ENCODE data around the gene CRISPLD2. TPM values are rescaled to one million over a fixed set of nuclear protein-coding genes. Genes with fewer than 3 reads are reported as not detected.

The CRISPLD2 gene
- total RNA-seq, 4 donors from 2014 or later = 174 to 411 (median 219) TPM

DNA sequence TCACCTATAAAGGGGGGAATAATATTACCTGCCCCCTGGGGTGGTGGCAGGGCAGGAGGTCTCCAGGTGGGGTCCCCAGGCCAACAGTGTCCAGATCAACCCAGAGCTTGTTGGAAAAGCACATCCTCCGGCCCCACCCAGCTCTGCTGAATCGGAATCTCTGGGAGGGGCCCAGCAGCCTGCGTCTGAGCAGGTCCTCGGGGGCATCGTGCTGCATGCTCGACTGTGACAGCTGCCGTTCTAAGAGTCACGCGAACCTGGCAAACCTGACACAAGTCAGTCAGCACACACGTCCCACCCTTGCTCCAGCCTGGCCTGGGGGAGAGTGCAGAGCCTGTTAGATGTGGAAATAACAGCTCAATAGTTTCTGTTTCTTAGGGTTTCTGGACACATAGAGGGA lies 72.3 kb downstream of the CRISPLD2 start:
- no CpG with 5 or more reads among the region's 10 CpGs for WGBS, 2 donors (ENCODE audit: low coverage in 1 of 2)

DNA sequence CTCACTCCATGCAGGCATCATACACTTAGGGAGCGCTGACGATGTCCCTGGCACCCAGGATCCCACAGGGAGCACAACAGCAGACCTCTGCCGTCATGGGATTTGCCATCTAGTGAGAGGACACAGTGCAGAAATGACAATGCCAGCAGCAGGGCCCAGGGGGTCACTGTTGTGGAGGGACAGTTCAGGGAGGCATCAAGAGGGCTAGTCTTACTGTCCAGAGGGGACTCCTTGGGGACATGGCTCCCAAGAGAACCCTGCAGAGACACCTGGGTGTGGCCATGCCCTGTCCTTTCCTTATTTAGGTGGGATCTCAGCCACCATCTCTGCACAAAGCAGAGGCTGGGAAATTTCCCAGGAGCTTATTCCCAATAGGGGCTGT lies 73.7 kb downstream of the CRISPLD2 start:
- H3K9me3 ChIP-seq = no peaks in the 10 kb centered on the region
- H3K27me3 ChIP-seq = no peaks in the 10 kb centered on the region
- no peak overlapping the region for H3K27ac ChIP-seq
- peaks cover 0 to 16% (median 0%) of the 10 kb centered on the region in 3 donors for H3K4me1 ChIP-seq
- no peak overlapping the region for H3K4me3 ChIP-seq
- no peak for TF ChIP-seq POLR2AphosphoS5 (IDR thresholded peaks at IDR 0.05)
- TF ChIP-seq, protein P1, sequence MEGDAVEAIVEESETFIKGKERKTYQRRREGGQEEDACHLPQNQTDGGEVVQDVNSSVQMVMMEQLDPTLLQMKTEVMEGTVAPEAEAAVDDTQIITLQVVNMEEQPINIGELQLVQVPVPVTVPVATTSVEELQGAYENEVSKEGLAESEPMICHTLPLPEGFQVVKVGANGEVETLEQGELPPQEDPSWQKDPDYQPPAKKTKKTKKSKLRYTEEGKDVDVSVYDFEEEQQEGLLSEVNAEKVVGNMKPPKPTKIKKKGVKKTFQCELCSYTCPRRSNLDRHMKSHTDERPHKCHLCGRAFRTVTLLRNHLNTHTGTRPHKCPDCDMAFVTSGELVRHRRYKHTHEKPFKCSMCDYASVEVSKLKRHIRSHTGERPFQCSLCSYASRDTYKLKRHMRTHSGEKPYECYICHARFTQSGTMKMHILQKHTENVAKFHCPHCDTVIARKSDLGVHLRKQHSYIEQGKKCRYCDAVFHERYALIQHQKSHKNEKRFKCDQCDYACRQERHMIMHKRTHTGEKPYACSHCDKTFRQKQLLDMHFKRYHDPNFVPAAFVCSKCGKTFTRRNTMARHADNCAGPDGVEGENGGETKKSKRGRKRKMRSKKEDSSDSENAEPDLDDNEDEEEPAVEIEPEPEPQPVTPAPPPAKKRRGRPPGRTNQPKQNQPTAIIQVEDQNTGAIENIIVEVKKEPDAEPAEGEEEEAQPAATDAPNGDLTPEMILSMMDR (IDR thresholded peaks at IDR 0.05) = no peak
- TF ChIP-seq EP300 (IDR thresholded peaks at IDR 0.05) = no peak
- peaks cover 3 to 100% of the 10 kb centered on the region in 2 donors for H3K36me3 ChIP-seq
- WGBS, 2 donors (ENCODE audit: low coverage in 1 of 2) = 100% methylated on average over 3 of the region's 3 CpGs; no CpG with 5 or more reads in 1 of the 2 donors
- ATAC-seq = no peak

More for the DNA sequence above, 72.3 kb downstream of the CRISPLD2 start:
- TF ChIP-seq POLR2AphosphoS5 (IDR thresholded peaks at IDR 0.05) (no peak), POLR2A (IDR thresholded peaks at IDR 0.05) (no peak), EP300 (IDR thresholded peaks at IDR 0.05) (no peak)
- TF ChIP-seq, protein P1 (IDR thresholded peaks at IDR 0.05) = no peak
- Histone ChIP-seq H3K27ac (peak overlapping the region in 2 of 4 donors; percentile 43 to 62), H3K36me3 (peaks cover 3 to 100% of the 10 kb centered on the region in 2 donors), H3K4me1 (peaks cover 0 to 16% (median 0%) of the 10 kb centered on the region in 3 donors), H3K4me3 (no peak overlapping the region), H3K27me3 (no peaks in the 10 kb centered on the region), H3K9me3 (no peaks in the 10 kb centered on the region)
- ATAC-seq = no peak

DNA sequence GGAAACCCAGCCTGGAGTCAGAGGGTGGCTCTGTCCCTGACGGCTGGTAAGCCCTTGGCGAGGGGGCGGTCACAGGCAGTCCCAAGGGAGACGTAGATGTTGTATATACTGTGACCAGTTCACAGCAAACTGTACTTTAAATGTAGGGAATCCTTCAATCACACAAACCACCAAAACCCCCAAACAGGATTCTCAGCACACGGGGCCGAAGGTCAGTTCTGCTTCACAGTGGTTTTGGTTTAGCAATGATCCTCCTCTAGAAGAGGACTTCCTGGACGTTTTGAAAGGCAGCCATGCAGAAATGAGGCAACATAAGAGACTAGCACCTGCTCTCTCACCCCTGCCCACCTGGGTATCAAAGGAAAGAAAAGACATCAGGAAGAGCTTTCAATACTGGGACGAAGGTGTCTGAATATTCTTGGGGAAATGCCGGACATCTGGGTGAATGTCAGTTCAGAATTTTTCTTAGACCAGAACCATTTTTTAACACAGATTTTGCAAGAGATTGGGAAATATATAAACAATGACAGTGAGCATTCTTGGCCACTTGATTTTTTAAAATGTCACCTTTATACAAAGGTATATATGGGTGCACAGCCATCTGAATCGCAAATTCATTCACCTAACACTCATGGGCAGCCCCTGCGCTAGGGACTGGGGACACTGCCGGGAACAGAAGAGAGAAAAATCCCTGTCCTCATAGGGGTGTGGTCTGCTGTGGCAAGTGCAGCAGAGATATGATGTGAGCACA lies 74.2 kb downstream of the CRISPLD2 start:
- no peaks in the 10 kb centered on the region for H3K9me3 ChIP-seq
- no peak for ATAC-seq
- no peak overlapping the region for H3K4me3 ChIP-seq
- H3K27me3 ChIP-seq = no peaks in the 10 kb centered on the region
- H3K36me3 ChIP-seq = peaks cover 3 to 100% of the 10 kb centered on the region in 2 donors
- TF ChIP-seq POLR2AphosphoS5 (IDR thresholded peaks at IDR 0.05) (no peak), POLR2A (IDR thresholded peaks at IDR 0.05) (no peak), EP300 (IDR thresholded peaks at IDR 0.05) (no peak)
- TF ChIP-seq, protein P1 (IDR thresholded peaks at IDR 0.05) = no peak
- peaks cover 0 to 16% (median 0%) of the 10 kb centered on the region in 3 donors for H3K4me1 ChIP-seq
- no peak overlapping the region for H3K27ac ChIP-seq
- 81 to 94% methylated on average over 6 to 9 of the region's 12 CpGs for WGBS, 2 donors (ENCODE audit: low coverage in 1 of 2)

DNA sequence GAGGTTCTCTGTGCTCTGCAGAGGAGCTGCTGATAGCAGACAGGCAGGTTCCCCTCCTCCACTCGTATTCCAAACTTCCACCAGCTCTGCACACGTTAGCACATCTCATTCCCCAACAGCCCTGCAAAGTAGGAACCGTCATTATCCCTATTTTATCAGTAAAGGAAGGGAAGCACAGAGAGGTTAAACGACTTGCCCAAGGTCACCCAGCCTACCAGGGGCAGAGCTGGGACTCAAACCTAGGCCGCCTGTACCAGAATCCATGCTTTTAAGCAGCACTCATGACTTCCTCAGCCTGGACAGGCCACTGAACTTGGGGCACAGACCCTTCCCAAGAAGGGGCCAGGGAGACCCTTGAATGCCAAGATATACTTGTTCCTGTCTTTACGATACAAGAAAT lies 75.2 kb downstream of the CRISPLD2 start:
- Histone ChIP-seq H3K4me1 (peaks cover 0 to 16% (median 0%) of the 10 kb centered on the region in 3 donors), H3K36me3 (peaks cover 3 to 100% of the 10 kb centered on the region in 2 donors), H3K9me3 (no peaks in the 10 kb centered on the region), H3K27ac (no peak overlapping the region), H3K27me3 (no peaks in the 10 kb centered on the region), H3K4me3 (no peak overlapping the region)
- ATAC-seq = no peak
- no peak for TF ChIP-seq EP300 (IDR thresholded peaks at IDR 0.05)
- no peak for TF ChIP-seq POLR2AphosphoS5 (IDR thresholded peaks at IDR 0.05)
- TF ChIP-seq POLR2A (IDR thresholded peaks at IDR 0.05) = no peak
- TF ChIP-seq, protein P1 (IDR thresholded peaks at IDR 0.05) = no peak
- 77 to 78% methylated on average over 5 to 6 of the region's 6 CpGs for WGBS, 2 donors (ENCODE audit: low coverage in 1 of 2)

DNA sequence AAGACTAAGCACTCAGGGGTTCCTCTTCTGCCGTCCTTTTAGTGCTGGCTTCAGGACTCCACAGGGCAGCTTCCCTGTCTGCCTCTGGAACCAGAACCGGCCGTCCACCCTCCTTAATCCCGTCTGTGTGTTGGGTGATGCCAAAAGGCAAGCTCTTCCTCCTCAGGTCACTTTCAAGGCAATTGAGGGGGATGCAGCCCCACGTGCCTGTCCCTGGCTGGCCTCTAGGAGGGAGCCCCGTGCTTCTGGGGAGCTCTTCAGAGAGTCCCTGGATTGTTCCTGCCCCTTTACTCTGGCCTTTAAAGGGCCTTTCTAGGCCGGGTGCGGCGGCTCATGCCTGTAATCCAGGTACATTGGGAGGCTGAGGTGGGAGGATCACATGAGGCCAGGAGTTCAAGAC lies 77.1 kb downstream of the CRISPLD2 start:
- H3K4me1 ChIP-seq = peaks cover 0 to 6% (median 0%) of the 10 kb centered on the region in 3 donors
- TF ChIP-seq, protein P1 (IDR thresholded peaks at IDR 0.05) = no peak
- peaks cover 0 to 99% of the 10 kb centered on the region in 2 donors for H3K36me3 ChIP-seq
- ATAC-seq = no peak
- no peak overlapping the region for H3K4me3 ChIP-seq
- 82 to 96% methylated on average over 3 to 4 of the region's 9 CpGs for WGBS, 2 donors (ENCODE audit: low coverage in 1 of 2)
- H3K9me3 ChIP-seq = no peaks in the 10 kb centered on the region
- no peak overlapping the region for H3K27ac ChIP-seq
- H3K27me3 ChIP-seq = no peaks in the 10 kb centered on the region
